Stomach (tissue), 9 donors: ENCODE data around the gene TSSK1B. TPM values are rescaled to one million over a fixed set of nuclear protein-coding genes. Genes with fewer than 3 reads are reported as not detected.
"Not testable (repeated sequence)": the region's sequence is repeated elsewhere in the genome, so short reads cannot be mapped to it uniquely, and the experiment has no call there.

Experiments used
- DNase-seq, 2 donors: peaks; one replicate each; pipeline versions ENCODE4 v3.0.0 to v3.0.0-alpha.2; 2013 to 2019
- H3K27ac ChIP-seq, 5 donors: fragments of 200-600 bp in 4 of 5; sonication (generic) in 4 of 5; one replicate each; pipeline ENCODE4 v1.5.1; 2013 to 2019; ENCODE audit warnings: mild to moderate bottlenecking in 1 of 5, moderate library complexity in 1 of 5
- H3K27me3 ChIP-seq, 3 donors: fragments of 200-600 bp; sonication (generic); one replicate each; pipeline ENCODE4 v1.5.1; 2017 to 2019; ENCODE audit warnings: mixed run types in 1 of 3
- H3K36me3 ChIP-seq, 4 donors: fragments of 200-600 bp; sonication (generic); 1 replicate in 3 of 4; 2 replicates in 1 of 4; pipeline ENCODE4 v1.5.1; 2016 to 2019
- H3K4me1 ChIP-seq, 4 donors: fragments of 200-600 bp; sonication (generic); one replicate each; pipeline ENCODE4 v1.5.1; 2016 to 2019
- H3K4me3 ChIP-seq, 4 donors: fragments of 200-600 bp; sonication (generic) in 3 of 4; one replicate each; pipeline ENCODE4 v1.5.1; 2016 to 2019; ENCODE audit warnings: mild to moderate bottlenecking in 1 of 4
- H3K9me3 ChIP-seq, 4 donors: fragments of 200-600 bp; sonication (generic); one replicate each; pipeline ENCODE4 v1.5.1; 2016 to 2019
- EP300 ChIP-seq: sonication (generic); formaldehyde crosslinking; IDR thresholded peaks from one replicate; pipeline ENCODE4 v1.6.1; 2017; ENCODE audit warnings: antibody characterized with exemption
- POLR2A ChIP-seq, 4 donors: fragments of 450-650 bp; IDR thresholded peaks; one replicate each; pipeline ENCODE4 v1.6.1; 2016; ENCODE audit warnings: antibody characterized with exemption in 4 of 4, control low read depth in 2 of 4, mild to moderate bottlenecking in 1 of 4, moderate library complexity in 1 of 4
- POLR2AphosphoS5 ChIP-seq, 3 donors: sonication (generic); formaldehyde crosslinking; IDR thresholded peaks; one replicate each; pipeline ENCODE4 v1.6.1; 2016; ENCODE audit warnings: antibody characterized with exemption in 3 of 3
- WGBS, 5 donors: extraction: QIAGEN DNeasy Blood & Tissue Kit in 3 of 5; methylation state at CpG; one replicate each; pipeline versions ENCODE4 v1.1.5 to v1.1.7; 2013 to 2018; 5-methylcytosine and 5-hydroxymethylcytosine counted together
- intact Hi-C: fragments of 100-400 bp; cut with DNase I; formaldehyde crosslinking; loops from one replicate; pipeline ENCODE4 v1.15.1; 2023; ENCODE audit warnings: low total_unique reads
- polyA plus RNA-seq, 3 donors: library from polyadenylated mRNA; stranded (reverse); fragments of 200-250 nt; gene quantifications; one replicate each; pipeline ENCODE4 v1.2.3, GENCODE V29; 2013
- total RNA-seq, 5 donors: library from RNA; depleted of rRNA; stranded (reverse); fragments of >200 nt; gene quantifications; one replicate each; pipeline versions ENCODE4 v1.1.0 to v1.2.3, GENCODE V29; 2014 to 2016
- TF ChIP-seq, protein P1 (sequence below), 7 experiments: fragments of 450-650 bp in 4 of 7; fragments of 200-600 bp in 3 of 7; sonication (generic) in 3 of 7; IDR thresholded peaks; one replicate each; pipeline ENCODE4 v1.5.1; 2016 to 2019; ENCODE audit warnings: antibody characterized with exemption in 7 of 7, control low read depth in 2 of 7, mild to moderate bottlenecking in 1 of 7
- donor health status: healthy with polysubstance abuse.
- donor health status: Bipolar disorder and iron deficiency.
- donor health status: healthy.

TSSK1B gene
- total and polyA plus RNA-seq, 8 donors = 0.18 TPM; not detected in 7

DNA sequence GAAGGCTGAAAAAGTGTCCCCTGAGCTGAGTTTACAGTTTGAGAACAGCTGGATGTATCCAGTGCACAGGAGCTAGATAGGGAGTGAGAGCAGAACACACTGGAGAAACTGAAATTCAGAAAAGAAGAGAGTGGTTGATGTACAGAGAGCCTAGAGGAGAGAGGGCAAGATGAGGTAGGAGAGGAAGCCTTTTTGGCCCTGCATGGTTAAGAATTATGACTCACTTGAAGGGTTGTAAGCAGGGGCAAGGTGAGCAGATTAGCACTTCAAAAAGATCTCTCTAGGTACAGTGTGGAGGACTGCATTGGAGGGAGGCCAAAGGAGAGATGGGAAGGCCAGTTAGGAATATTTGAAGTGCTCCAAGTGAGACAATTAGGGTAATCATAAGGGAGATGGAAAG is 28.2 kb upstream of the TSSK1B start:
- TF ChIP-seq POLR2A (IDR thresholded peaks at IDR 0.05) (no peak), EP300 (no peak), POLR2AphosphoS5 (IDR thresholded peaks at IDR 0.05) (no peak)
- TF ChIP-seq, protein P1, sequence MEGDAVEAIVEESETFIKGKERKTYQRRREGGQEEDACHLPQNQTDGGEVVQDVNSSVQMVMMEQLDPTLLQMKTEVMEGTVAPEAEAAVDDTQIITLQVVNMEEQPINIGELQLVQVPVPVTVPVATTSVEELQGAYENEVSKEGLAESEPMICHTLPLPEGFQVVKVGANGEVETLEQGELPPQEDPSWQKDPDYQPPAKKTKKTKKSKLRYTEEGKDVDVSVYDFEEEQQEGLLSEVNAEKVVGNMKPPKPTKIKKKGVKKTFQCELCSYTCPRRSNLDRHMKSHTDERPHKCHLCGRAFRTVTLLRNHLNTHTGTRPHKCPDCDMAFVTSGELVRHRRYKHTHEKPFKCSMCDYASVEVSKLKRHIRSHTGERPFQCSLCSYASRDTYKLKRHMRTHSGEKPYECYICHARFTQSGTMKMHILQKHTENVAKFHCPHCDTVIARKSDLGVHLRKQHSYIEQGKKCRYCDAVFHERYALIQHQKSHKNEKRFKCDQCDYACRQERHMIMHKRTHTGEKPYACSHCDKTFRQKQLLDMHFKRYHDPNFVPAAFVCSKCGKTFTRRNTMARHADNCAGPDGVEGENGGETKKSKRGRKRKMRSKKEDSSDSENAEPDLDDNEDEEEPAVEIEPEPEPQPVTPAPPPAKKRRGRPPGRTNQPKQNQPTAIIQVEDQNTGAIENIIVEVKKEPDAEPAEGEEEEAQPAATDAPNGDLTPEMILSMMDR (IDR thresholded peaks at IDR 0.05) = no peak
- Histone ChIP-seq H3K9me3 (no peaks in the 10 kb centered on the region), H3K4me1 (no peaks in the 10 kb centered on the region), H3K27me3 (no peaks in the 10 kb centered on the region), H3K4me3 (no peak overlapping the region), H3K36me3 (no peaks in the 10 kb centered on the region), H3K27ac (no peak overlapping the region)
- intact Hi-C loops = no loop called here
- DNase-seq = no peak

DNA sequence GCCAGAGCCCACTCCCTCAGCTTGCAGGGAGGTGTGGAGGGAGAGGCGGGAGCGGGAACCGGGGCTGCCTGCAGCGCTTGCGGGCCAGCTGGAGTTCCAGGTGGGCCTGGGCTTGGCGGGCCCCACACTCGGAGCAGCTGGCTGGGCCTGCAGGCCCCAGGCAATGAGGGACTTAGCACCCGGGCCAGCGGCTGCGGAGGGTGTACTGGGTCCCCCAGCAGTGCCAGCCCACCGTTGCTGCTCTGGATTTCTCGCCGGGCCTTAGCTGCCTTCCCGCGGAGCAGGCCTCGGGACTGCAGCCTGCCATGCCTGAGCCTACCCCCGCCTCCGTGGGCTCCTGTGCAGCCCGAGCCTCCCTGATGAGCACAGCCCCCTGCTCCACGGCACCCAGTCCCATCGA is 22.3 kb upstream of the TSSK1B start:
- H3K4me3 ChIP-seq, H3K36me3 ChIP-seq, DNase-seq, H3K27ac ChIP-seq, intact Hi-C loops, H3K4me1 ChIP-seq, H3K27me3 ChIP-seq, H3K9me3 ChIP-seq: not testable (repeated sequence)
- 91 to 100% (median 95%) methylated on average over 3 to 21 of the region's 21 CpGs for WGBS, 5 donors

DNA sequence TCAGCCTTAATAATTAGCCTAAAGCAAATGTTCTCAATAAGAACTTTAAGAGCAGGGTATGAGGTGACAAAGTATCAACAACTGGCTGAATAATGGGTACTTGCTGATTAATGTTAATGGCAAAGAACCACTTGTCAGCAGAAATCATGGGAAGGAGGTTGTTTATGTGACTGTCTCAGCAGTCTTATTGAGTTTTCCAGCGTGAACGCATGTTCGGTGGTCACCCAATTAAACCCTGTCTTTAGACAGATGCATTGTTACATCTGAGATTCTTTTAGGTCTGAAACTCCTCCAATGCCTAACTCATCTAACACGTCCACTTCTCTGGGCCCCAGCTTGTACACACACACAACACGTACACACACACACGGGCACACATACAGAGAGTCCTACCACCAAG is 18.2 kb upstream of the TSSK1B start:
- H3K4me3 ChIP-seq = no peak overlapping the region
- TF ChIP-seq, protein P1 (IDR thresholded peaks at IDR 0.05) = no peak
- TF ChIP-seq POLR2A (IDR thresholded peaks at IDR 0.05) (no peak), EP300 (no peak), POLR2AphosphoS5 (IDR thresholded peaks at IDR 0.05) (no peak)
- H3K27ac ChIP-seq = no peak overlapping the region
- H3K27me3 ChIP-seq = no peaks in the 10 kb centered on the region
- H3K9me3 ChIP-seq = no peaks in the 10 kb centered on the region
- no peak for DNase-seq
- intact Hi-C loops = no loop called here
- 79 to 93% (median 87%) methylated on average over 6 of the region's 6 CpGs for WGBS, 5 donors
- no peaks in the 10 kb centered on the region for H3K4me1 ChIP-seq
- H3K36me3 ChIP-seq = no peaks in the 10 kb centered on the region

DNA sequence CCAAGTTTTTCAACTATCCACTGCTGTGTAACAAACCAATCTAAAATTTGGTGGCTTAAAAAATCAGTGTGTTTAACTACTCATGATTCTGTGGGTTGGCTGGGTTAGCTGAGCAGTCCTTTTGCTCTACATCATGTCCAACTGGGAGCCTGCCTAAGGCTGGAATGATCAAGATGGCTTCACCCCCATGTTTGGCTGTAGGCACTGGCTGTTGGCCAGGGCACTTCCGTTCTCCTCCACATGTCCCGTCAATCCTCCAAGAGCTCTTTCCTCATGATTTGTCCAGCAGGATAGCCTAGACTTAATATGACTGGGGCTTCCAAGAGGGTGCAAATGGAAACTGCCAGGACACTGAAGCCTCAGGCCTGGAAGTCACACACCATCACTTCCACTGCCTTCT is 17.0 kb upstream of the TSSK1B start:
- Histone ChIP-seq H3K4me3 (no peak overlapping the region), H3K36me3 (no peaks in the 10 kb centered on the region), H3K27ac (no peak overlapping the region), H3K27me3 (no peaks in the 10 kb centered on the region), H3K9me3 (no peaks in the 10 kb centered on the region), H3K4me1 (no peaks in the 10 kb centered on the region)
- TF ChIP-seq EP300 (no peak), POLR2A (IDR thresholded peaks at IDR 0.05) (no peak), POLR2AphosphoS5 (IDR thresholded peaks at IDR 0.05) (no peak)
- TF ChIP-seq, protein P1 (IDR thresholded peaks at IDR 0.05) = no peak
- no peak for DNase-seq
- intact Hi-C loops = no loop called here
- 72 to 94% (median 90%) methylated on average over 2 of the region's 2 CpGs for WGBS, 5 donors

DNA sequence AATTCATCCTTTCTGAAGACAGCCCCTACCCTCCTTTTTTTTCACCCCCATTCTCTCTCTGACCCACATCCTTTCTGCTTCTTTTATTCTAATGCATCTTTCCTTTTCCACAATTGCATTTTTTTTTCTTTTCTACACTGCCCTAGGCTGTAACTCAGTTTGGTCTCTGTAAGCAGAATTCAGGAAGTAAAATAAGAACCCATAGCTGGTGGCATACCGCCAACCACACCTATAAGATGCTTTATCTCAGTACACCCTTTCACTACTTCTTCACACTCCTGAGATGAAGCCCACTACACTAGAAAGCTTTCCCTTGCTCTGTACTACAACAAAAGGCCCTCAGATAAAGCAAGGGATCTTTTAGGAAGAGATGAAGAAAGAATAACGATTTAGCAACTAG is 16.1 kb upstream of the TSSK1B start:
- WGBS, 5 donors = 23 to 49% (median 25%) methylated on average over 2 of the region's 2 CpGs
- no peaks in the 10 kb centered on the region for H3K4me1 ChIP-seq

More for the DNA sequence above, 16.1 kb upstream of the TSSK1B start:
- H3K27me3 ChIP-seq = no peaks in the 10 kb centered on the region
- no peak overlapping the region for H3K27ac ChIP-seq
- H3K36me3 ChIP-seq = no peaks in the 10 kb centered on the region
- H3K4me3 ChIP-seq = no peak overlapping the region
- H3K9me3 ChIP-seq = peaks cover 0 to under 1% (median 0%) of the 10 kb centered on the region in 4 donors
- TF ChIP-seq EP300 (no peak), POLR2AphosphoS5 (IDR thresholded peaks at IDR 0.05) (no peak), POLR2A (IDR thresholded peaks at IDR 0.05) (no peak)
- TF ChIP-seq, protein P1 (IDR thresholded peaks at IDR 0.05) = no peak
- intact Hi-C loops = no loop called here
- DNase-seq = no peak
